CD4-positive, alpha-beta T cell treated with Interleukin-6 at 100 ng/mL for 8 hours (primary cell): Measurements from ENCODE around the gene TNFSF9.
"Not testable (repeated sequence)": the region's sequence is repeated elsewhere in the genome, so short reads cannot be mapped to it uniquely, and the experiment has no call there.

Experiments used
- DNase-seq: peaks from one replicate; pipeline ENCODE4 v3.0.0-alpha.2; 2020; ENCODE audit warnings: mixed read lengths, low spot score

The TNFSF9 gene

DNA sequence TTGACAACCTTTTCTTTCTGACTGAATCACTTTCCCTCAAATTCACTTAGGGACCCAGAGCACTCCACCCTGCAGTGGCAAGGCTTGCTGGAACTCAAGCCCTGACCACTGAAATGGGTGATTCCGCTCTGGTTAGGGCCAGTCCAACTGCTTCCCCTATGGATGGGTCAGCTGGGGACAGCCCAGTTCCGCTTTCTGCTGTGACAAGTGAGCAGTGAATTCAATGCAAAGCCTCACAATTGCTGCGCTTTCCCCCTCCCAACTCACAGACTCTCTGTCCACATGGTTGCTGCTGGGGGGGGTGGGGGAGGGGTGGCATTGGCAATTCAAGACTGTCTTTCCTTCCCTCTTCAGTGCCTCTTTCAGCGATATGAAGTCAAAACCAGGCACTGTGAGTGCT is 41.4 kb downstream of the TNFSF9 start:
- no peak for DNase-seq

DNA sequence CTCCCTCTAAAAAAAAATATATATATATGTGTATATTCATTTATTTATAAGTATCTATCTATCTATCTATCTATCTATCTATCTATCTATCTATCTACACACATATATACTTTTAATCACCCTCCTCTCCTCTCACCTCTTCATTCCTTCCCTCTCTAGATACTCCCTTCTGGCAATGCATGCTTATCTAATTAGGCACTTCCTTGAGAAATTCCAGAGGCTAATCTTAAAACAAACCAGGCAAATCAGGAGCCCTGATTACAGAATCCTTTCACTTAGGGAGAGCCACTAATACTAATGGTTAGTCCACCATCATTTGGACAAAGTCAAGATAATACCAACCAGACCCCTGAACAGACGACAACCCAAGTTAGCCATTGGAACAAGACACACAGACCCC is 42.5 kb downstream of the TNFSF9 start:
- DNase-seq = no peak

DNA sequence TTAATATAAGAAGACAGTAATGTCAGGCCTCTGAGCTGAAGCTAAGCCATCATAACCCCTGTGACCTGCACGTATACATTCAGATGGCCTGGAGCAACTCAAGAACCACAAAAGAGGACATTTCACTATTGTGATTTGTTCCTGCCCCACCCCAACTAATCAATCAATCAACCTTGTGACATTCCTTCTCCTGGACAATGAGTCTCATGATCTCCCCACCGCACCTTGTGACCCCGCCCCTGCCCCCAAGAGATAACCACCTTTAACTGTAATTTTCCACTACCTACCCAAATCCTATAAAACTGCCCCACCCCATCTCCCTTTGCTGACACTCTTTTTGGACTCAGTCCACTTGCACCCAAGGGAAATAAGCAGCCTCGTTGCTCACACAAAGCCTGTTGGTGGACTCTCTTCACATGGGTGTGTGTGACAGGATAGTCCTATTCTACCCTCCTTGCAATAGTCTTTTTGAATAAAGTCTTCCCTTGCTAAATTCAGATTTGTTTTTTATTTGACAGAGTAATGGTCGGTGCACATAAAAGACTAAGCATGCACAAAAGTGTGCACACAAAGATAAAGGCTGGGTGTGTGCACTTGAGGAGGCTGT is 46.1 kb downstream of the TNFSF9 start:
- no peak for DNase-seq

DNA sequence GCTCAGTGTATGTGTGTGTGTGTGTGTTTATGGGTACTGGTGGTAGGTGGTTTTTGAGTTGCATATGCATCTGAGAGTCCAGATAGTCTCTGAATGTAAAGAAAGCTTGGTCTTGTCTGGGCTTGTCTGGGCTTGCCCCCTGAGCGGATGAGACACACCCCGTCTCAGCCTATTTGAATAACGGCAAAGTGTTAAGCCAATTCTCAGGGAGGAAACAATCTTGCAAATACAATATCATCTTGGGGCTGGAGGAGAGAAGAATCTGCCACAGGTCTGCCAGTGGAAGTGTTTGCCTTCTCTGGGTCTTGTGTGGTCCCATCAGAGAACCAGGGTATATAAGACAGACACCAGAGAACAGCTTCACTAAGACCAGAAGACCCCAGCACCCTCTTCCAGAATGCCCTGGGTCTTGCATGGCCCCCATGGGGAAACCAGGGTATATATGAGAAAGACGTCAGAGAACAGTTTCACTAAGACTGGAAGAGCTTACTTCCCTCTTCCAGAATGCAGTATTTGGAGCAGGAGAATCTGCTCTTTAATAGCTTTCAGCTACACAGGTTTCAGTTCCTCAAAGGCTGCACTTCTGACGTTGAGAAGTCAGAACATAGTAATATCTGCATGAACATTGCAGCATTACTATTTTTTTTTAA is 46.8 kb downstream of the TNFSF9 start:
- DNase-seq = no peak

DNA sequence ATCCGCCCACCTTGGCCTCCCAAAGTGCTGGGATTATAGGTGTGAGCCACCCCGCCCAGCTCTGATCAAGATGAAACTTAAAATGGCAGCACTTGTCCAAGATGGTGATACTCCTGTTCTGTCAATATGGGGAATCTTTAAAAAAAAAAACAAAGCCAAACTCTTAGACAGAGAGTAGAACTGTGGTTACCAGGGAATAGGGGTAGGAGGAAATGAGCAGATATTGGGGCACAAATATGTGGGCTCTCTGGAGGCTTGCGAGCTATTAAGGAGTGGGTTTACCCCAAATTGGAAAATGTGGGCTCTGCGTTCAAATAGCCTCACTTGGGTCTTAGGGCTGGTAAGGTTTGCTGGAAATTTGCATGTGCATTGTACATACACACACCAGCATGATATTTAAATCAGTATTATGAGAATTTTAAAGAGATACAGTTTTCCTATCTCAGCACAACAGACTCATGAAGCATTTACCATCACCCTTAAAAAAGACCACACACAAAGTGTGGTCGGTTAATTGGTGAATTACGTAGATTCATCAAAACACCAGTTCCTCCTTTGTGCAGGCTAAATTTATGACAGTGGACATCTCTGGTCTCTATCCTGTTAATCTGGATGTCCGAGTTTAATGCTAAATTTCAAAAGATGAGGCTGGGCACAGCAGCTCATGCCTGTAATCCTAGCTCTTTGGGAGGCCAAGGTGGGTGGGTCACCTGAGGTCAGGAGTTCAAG is 48.8 kb downstream of the TNFSF9 start:
- no peak for DNase-seq

DNA sequence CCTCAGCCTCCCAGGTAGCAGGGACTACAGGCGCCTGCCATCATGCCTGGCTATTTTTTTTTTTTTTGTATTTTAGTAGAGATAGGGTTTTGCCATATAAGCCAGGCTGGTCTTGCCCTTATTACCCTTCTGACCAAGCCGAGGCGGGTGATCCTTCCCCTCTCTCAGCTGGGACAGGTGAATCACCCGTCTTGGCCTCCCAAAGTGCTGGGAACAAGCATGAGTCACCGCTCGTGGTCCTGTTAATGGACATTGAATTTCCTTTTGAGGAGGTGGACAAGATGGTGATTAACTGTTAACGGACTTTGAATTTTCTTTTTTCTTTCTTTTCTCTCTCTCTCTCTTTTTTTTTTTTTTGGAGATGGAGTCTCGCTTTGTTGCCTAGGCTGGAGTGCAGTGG is 49.5 kb downstream of the TNFSF9 start:
- DNase-seq = no peak

DNA sequence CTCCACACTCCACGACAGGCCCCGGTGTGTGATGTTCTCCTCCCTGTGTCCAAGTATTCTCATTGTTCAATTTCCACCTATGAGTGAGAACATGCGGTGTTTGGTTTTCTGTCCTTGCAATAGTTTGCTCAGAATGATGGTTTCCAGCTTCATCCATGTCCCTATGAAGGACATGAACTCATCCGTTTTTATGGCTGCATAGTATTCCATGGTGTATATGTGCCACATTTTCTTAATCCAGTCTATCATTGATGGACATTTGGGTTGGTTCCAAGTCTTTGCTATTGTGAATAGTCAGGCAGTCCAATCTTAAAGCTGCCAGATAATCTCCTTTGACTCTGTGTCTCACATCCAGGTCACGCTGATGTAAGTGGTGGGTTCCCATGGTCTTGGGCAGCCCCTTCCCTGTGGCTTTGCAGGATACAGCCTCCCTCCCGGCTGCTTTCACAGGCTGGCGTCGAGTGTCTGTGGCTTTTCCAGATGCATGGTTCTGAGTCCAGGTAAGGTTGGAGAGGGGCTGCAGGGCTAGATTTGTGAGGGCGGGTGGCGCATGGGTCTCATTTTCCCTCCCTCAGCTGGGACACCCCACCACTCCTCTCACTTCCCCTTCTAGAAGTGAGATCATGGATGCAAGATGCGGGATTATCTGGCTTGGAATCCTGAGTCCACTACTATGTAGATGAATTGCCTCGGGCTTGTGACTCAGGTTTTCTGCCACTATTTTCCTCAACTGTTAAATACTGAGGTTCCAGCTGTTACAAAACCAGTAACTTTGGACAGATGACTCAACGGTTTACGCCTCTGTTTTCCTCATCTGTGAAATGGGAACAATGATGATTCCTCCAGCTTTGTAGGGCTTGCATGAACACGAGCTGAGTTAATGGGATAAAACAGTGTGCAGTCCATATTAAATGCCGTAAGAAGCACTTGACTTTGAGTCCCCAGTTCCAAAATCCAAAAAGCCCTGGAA is 52.0 kb downstream of the TNFSF9 start:
- DNase-seq = not testable (repeated sequence)
